Islet precursor cell (in vitro differentiated cells): ENCODE measurements around the gene PLA2G4B.

Experiments
- DNase-seq: peaks from one replicate; pipeline ENCODE4 v3.0.0-alpha.2; 2018

PLA2G4B gene

DNA sequence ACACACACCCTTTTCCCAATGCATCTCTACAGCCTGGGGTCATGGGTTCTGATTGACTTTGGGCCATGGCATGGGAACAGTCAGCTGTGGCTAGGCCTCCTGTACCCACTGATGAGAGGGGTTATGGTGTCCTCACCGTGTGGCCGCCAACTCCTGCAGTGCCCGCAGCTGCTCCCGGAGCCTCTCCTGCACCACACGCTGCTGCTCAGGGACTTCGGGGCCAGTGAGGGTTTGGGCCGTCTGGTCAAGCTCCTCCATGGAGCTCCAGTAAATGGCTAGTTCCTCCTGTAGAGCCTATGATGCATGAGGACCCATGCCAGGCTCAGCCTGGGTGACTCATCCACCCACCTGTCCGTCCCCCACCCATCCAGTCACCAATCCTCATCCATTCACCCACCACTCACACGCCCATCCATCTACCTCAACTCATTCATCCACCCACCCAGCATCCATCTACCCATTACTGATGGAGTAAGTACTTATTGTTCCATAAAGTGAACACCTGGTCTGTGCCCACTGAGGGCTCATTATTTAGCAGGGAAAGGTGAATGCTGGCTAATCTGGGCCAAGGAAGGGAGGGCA is 33.6 kb downstream of the PLA2G4B start:
- DNase-seq: no peak

DNA sequence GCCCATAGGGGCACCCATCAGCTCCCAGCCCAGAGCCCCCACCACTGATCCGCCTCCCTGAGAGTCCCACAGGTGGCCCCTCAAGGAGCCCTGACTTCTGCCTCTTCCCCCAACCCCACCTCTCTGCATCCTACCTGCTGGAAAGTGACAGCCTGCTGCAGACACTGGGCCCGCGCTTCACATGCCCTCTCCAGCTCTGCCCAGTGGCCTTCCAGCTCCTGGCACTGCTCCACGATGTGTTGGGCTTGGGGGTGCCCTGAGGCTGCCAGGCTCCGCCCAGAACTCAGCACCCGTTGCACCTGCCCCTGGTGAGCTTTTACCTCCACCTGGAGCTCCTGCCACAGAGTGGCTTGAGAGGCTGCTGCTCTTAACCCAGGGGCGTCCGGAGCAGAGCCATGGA is 35.1 kb downstream of the PLA2G4B start:
- DNase-seq: no peak

DNA sequence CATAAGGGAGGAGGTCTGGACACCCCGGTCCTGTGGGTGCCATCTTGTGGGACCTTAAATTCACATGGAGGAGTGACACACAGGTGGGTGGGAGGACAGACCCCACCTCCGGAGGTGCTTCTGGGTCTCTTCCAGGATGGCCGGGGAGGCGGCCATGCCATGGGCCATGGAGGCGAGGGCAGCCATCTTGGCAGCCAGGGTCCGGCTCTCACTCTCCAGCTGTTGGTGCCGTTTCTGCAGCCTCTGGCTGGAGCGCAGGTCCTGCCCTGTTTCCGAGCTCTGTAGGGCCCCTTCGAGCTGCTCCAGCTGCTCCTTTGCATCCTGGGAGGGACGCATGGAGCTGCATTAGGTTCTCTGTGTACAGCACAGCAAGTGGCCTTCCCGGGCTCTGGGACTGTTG is 36.1 kb downstream of the PLA2G4B start:
- DNase-seq: no peak

DNA sequence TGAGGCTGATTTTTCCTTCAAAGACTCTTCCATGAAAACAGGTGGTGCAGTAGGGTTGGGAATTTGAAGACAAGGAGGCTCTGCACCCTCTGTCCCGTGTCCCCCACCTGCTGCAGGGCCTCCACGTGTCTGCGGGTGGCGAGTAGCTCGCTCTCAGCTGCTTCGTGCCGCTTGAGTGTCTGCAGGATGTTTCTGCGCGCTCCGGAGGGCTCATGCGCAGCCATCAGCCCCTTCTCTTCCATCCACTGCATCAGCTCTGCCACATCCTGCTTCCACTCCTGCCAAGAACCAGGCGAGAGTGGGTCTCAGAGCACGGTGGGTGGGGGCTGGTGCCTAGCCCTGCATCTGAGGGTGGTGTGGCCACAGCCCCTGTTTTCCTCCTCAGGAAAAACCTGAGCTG is 37.4 kb downstream of the PLA2G4B start:
- no peak for DNase-seq

DNA sequence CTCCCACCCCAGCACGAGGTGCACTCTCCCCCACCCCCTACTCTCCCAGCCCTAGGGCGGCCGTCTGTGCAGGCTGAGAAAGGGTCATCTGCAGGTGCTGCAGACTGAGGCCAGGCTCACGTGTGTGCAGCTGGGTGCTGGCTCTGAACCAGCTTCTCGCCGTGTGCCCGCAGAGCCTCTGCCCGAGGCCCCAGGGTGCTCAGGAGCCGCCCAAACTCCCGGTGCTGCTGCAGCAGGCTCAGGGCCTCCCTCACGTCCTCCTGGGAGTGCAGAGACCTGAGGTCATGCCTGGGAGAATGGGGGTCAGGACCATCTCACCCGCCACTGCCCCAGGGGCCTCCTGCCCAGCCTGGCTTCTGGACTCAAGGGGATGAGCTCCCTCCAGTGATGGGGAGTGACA is 38.0 kb downstream of the PLA2G4B start:
- DNase-seq: no peak

DNA sequence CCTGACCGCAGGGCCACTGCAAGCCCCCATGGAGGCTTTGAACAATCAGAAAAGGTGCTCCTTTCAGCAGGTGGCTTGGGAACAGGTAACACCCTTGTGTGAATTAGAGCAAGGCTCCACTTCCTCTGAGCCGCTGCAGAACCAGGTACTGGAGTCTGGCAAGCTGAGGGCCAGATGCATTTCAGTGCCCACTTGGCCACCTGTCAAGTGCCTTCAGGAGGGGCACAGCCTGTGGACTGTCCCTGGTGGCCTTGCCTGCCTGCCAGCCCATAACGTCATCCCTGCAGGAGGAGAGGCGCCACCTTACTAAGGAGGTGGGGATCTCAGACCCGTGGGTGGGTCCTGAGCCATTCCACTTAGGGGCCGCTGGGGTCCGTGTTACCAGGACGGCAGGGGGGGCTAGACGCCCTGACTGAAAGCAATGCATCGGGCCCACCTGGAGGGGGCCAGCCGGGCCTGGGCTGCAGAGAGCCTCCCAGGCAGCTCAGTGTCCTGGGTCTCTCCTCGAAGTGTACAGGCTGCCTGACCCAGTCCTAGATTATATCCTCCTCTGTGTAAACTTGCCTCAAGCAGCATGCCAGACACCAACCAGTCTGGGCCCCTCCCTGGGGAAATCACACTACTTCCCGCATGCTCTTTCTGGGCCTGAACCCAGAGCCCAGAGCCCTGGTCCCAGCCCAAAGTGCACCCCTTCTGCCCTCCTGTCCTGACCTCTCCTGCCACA is 39.1 kb downstream of the PLA2G4B start:
- no peak for DNase-seq

DNA sequence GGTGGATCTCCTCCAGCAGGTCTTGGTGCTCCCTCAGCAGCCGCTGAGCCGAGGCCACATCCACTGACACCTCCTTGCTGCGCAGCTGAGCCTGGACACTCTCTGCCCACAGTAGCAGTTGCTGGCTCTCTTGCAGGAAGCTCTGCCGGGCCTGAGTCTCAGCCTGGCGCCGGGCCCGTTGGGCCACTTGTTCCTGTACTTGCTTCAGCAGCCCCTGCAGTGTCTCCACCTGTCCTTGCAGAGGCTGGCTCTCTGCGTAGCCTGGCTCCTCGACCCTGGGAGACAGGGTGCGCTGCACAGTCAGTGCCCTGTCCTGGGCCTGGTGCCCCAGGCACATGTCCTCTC is 39.7 kb downstream of the PLA2G4B start:
- DNase-seq: no peak

DNA sequence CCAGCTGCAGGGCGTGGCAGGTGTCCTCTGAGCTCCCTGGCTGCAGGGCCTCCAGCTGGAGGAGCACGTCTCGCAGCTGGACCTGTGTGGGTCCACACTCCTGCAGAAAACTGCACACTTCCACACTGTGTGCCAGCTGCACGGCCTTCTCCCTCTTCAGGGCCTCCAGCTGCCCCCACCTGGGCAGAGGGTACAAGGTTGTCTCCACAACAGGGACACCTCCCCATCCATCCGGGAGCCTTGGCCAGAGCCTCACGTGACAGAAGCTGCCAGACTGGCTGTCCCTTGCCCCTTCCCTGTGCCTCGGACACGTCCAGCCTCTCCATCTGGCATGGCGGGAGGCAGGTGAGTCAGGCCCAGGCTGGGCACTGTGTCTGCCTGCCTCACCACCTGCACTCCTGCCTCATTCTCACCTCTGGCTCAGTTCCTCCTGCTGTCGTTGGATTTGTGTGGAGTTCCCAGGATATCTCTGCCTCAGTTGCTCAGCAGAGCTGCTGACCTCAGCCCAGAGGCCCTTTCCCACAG is 40.7 kb downstream of the PLA2G4B start:
- no peak for DNase-seq

DNA sequence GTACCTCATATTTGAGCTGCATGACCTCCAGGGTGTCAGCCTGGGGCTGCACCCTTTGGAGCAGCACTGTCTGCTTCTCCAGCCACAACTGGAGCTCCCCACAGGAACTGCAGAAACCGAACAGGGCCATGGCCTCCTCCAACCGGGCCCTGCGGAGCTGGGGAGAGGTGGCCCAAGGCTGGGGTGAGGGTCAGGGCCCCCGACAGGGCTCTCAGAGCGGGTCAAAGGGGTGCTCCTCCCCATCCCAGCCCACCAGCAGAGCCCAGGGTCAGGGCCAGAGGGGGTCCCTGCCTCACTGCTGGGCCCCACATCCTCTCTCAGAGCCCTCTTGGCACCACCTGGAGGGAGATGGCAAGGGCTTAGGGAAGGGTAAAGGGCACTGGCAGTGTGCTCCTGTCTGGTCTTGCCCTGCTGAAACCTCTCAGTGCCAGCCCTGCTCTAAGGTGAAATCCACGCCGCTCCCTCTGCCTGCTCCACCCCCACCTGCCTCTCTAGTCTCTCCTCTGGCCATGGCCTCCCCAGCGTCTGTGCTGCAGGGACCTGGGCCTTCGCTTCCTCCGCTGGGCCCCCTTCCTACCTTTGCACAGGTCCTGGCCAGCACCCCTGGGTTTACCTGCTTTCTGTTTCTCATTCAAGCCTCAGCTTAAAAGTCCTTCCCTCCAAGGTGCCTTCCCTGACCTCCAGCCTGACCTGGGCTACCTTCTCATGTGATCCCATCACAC is 41.7 kb downstream of the PLA2G4B start:
- DNase-seq: no peak

DNA sequence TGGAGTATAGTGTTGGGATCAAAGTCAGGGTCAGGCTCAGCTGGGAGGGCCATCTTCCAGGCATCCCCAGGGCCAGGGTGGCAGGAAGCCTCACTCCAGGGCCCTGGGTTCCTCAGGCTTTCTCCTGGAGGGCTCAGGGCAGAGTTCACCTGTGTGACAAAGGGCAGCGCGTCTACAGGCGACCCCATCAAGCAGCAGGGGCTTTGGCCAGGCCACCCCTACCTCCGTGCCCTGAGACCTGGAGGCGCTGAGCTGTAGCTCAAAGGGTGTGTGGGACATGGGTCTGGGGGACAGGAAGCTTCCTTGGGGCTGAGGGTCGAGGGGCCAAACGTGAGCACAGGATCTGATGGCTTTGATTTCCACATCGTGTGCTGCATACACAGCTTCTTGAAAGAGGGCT is 42.4 kb downstream of the PLA2G4B start:
- no peak for DNase-seq

DNA sequence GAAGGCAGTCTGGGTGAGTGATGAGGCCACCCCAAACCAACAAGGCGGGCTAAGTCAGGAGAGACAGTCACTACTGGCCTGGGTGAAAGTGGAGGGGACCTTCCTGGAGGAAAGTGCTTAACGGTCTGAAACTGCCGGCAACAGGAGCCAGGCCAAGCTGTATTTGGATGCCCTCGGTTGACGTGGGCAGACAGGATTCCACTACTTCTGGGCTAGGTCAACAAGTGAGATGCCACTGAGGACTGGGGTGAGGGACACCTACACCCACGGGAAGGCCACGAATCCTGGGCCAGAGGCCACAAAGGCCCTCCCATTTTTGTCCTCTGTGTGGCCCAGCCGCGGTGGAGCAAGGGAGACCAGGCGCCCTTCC is 42.9 kb downstream of the PLA2G4B start:
- DNase-seq: no peak

DNA sequence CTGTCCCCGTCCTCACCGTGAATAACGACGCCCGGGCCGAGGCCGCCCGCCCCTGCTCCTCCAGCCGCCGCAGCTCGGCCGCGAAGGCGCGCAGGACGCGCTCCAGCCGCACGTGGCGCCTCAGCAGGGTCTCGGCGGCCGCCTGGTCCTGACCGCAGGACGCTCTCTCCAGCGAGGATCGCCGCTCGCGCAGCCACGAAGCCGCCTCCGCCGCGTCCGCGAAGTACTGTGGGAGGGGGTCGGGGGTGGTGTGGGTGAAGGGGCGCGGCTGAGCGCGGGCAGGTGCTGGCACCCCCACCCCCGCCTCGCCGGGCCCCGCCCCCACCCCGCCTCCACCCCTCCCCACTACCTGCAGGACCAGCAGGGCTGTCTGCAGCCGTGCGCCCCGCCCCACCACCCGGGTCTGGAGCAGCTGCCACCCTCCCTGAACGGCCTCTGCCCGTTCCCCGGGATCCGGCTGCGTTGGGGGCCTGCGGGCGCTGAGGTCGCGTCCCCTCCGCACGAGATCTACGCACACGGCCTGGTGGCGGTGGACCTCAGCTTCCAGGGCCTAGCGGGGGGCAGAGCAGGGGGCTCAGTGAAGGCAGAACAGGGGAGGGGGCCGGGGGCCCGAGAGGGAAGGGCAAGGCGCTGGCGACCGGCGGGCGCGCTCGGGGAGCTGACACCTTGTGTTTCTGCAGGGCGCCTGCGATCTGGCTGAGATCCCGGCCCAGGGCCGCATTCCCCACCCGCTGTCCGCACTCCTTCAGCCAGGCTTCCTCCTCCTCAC is 43.5 kb downstream of the PLA2G4B start:
- peak; percentile 72 for DNase-seq

DNA sequence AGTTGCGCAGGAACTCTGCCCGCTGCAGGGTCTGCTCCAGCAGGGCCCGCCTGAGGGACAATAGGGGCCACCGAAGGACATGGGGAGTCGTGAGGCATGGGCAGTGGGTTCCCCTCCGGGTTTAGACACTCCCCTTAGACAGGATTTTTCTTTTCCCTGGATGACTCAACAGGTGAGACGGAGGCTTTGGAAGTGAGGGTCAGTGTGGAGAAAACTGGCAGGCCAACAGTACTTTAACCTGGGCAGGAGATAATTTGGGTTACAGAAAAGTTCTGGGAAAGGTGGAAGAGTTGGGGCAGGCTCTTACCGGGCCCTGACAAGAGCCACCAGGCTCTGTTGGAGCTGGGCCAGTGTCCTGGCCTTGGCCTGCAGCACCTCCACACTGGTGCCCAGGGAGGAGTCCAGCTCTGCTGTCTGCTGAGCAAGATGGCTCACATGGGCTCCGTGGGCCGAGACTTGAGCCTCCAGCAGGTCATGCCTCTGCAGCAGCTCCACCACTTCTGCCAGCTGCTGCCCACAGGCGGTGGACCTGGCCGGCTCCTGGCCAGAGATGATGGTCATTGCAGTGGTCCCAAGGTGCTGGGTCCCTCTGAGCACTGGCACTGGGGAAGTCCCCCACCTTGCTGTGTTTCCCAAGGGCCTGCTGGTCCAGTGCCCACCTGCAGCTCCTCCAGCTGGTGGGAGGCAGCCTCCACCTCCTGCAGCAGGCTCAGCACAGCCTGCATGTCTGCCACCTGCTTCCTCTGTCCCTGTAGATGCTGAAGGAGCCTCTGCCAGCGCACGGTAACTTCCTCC is 44.2 kb downstream of the PLA2G4B start:
- no peak for DNase-seq

DNA sequence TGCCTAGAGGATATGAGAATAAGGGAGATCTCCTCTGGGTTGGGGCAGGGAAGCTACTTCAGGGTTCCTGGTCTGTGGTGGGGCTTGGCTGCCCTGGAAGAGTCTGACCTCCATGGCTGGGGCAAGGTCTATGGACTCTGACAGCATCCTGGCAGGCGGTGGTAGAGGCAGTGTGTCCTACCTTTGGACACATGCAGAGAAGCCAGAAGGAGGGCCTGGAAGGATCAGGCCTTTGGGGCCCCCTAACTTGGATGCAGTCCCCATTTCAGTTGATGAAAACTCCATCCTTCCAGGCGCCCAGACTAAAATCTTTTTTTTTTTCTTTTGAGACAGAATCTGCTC is 44.8 kb downstream of the PLA2G4B start:
- DNase-seq: no peak

DNA sequence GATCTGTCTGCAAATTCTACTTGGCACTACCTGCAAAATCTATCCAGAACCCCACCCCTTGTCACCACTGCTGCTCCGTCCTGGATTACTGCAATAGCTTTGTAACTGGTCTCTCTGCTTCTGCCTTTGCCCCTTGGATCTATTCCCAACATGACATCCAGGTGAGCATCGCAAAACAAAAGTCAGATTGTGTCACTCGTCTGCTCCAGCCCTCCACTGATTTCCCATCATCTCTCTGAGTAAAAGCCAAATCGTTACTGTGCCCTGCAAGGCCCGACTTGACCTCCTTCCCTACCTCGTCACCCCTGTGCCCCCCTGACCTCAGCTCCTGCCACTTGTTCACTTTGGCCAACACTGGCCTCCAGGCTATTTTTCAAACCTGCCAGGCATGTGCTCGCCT is 45.8 kb downstream of the PLA2G4B start:
- DNase-seq: no peak

DNA sequence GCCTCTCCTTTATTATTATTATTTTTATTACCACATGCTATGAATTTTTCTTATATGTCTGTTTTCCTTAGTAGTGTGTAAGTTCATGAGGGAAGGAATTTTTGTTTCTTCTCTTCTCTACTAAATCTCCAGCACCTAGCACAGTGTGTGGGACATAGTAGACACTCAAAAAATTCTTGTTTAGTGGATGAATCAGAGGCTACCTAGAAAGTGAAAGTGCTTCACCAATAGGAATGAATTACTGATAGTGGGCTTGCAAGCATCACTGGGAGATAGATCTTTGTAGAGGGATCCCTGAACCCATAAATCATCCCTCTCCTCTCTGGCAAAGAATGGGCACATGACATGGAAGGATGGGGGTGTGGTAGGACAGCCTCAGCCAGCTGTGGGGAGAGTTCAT is 46.7 kb downstream of the PLA2G4B start:
- no peak for DNase-seq

DNA sequence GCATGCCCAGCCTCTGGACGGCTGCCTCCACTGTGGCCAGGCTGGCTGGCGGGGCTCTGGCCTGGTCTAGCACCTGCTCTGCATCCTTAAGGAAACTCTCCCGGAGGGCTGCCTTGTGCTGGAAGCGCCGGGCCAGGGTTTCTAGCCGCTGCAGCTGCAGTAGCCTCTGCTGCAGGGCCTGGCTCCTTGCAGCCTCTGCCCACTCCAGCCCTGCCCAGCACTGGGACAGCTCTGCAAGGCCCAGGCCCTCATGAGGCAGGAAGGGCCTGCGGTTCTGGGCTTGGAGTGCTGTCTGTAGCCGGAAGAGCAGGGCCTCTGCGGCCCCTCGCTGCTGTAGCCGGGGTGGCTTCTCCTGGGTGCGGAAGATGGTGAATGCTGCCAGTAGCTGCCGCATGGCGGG is 47.2 kb downstream of the PLA2G4B start:
- DNase-seq: no peak

DNA sequence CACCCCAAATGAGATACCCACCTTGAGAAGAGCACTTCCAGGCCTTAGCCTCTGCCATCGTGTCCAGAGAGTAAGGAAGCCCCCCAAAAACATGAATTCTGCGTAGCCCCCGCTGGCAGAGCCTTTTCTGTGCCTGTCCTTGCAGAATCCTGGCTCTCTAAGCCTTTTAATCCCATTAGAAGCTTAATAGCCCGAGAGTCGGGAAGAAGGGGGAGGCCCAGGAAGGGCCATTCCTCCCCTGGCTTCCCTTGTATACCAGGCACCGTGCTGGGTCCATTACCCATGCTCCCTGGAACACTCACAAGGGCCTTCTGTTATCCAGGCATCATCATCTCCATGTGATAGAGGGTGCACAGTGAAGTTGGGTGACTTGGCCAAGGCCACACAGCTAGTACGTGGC is 48.1 kb downstream of the PLA2G4B start:
- DNase-seq: no peak

DNA sequence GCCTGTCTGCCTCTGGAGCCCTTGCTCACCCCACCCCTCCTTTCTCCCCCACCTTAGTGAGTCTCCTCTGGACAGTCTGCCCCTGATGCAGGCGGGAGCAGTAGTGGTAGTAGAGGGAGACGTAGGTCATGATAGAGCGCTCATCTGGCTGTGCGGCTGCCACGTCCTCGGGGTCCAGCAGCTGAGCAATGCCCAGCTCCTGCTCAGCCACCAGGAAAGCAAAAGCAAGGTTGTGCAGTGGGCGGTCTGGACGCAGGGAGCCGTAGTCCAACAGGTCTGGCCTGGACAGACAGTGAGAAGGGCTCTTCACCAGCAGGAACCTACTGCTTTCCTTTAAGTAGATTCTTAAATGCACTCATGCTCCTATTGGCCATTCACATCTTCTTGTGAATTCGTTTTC is 48.5 kb downstream of the PLA2G4B start:
- DNase-seq: no peak

DNA sequence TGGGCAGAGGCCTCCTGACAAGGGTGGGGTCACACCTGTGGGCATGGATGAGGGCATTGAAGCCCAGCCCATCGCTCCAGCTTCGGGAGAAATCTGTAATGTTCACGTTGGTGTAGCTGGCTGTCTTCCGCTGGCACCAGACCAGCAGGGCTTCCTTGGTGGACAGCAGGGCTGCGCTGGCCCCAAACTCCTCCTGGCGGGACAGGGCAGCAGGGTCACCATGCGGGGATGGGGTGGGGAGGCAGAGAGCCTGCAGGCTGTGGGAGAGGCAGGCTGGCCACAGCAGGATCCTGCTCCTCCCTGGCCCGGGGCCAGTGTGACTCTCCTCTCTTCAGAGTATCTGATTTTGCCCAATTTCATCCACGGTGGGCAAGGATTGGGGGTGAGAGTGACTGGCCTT is 49.2 kb downstream of the PLA2G4B start:
- no peak for DNase-seq

DNA sequence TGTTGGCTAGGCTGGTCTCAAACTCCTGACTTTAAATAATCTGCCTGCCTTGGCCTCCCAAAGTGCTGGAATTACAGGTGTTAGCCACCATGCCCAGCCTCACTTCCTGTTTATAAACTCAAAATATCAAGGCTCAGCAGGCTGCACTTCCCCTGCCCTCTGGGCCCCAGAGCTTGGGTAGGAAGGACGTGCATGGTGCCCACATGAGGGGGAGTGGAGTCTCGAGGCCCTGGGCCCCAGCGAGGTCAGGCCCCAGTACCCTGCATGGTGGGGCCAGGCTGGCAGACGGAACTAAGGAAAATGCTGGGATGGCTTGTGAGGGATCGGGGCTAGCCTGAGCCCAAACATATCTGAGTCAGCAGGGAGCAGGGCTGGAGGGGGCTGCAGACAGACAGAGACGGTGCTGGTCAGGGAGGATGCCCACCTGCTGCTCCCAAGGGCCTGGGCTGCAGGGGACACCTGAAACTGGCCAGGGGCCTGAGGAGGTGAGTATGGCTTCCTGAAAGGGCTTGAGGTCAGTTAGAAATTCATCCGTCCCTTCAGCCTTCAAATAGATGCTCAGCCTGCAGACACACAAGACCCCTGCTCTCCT is 50.1 kb downstream of the PLA2G4B start:
- DNase-seq: no peak

DNA sequence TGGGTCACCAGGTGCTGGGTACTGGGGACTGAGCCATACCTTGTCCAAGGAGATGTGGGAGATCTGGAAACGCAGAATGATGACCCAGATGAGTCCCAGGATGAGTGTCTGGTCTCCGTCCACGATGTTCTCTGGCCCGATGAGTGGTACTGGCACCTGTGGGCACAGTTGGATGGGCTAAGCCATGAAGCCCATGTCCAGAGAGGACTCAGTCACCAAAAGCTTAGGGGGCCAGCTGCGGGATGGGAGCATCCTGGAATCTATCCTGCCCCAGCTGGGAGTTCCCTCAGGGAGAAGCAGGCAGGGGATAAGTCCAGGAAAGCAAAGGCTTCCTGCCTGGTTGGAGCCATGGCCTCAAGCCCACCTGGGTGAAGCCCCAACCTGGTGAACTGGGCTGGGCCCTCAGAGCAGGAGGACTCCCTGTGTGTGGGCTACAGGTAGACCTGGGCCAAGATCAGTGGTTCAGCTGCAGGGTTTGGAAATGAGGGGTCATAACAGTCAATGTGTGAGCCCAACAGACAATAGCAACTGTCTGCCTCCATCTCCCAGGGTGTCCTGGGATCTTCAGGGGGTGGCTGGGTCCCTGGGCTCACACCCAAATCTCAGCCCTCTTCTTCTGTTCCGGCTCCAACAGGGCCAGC is 51.5 kb downstream of the PLA2G4B start:
- no peak for DNase-seq
